HEK293 (cell line): ENCODE data around the gene KIRREL1.

ENCODE experiments used
- CTCF ChIA-PET: fragments of 350-600 bp; formaldehyde crosslinking; extraction: SDS; loops from one replicate; lab custom pipeline; 2021; ENCODE audit warnings: antibody characterized with exemption; lab: Yijun Ruan, JAX
- POLR2A ChIA-PET: fragments of 300-600 bp; formaldehyde crosslinking; extraction: SDS; loops from one replicate; lab custom pipeline; 2020; ENCODE audit warnings: antibody characterized with exemption, inconsistent platforms; lab: Yijun Ruan, JAX
- H3K27ac ChIP-seq: fragments of 200-500 bp; sonication (Bioruptor generic); 2 replicates; pipeline ENCODE4 v1.5.1; 2014; ENCODE audit warnings: low read depth, low read length, control low read depth, inconsistent platforms; ENCODE audit errors: extremely low read depth
- H3K36me3 ChIP-seq, 2 experiments: fragments of 200-500 bp in 1 of 2; sonication (Bioruptor generic) in 1 of 2; 1 replicate in 1 of 2; 2 replicates in 1 of 2; pipeline ENCODE4 v1.5.1; 2014 to 2017; ENCODE audit warnings: inconsistent platforms in 2 of 2, low read length in 2 of 2; ENCODE audit not compliant: control insufficient read depth in 2 of 2, insufficient read depth in 1 of 2
- H3K4me1 ChIP-seq: fragments of 200-500 bp; sonication (Bioruptor generic); 2 replicates; pipeline ENCODE4 v1.5.1; 2014; ENCODE audit warnings: mild to moderate bottlenecking, low read length, inconsistent platforms; ENCODE audit not compliant: control insufficient read depth, insufficient read depth
- H3K4me3 ChIP-seq: 2 replicates; pipeline ENCODE4 v1.5.1; 2011; ENCODE audit warnings: low read depth, mild to moderate bottlenecking, control low read depth, low read length, moderate library complexity
- H3K9me3 ChIP-seq: fragments of 200-500 bp; sonication (Bioruptor generic); 2 replicates; pipeline ENCODE4 v1.5.1; 2014; ENCODE audit warnings: low read depth, low read length, inconsistent platforms; ENCODE audit not compliant: control insufficient read depth, insufficient read depth
- KLF9 ChIP-seq: fragments of 450-650 bp; formaldehyde crosslinking; IDR thresholded peaks from 2 replicates; pipeline ENCODE4 v1.5.1; 2016; ENCODE audit warnings: missing biosample characterization, missing genetic modification characterization, low read depth
- MZF1 ChIP-seq: fragments of 450-650 bp; formaldehyde crosslinking; IDR thresholded peaks from 2 replicates; pipeline ENCODE4 v1.5.1; 2017; ENCODE audit warnings: missing biosample characterization, missing genetic modification characterization, borderline replicate concordance
- SETDB1 ChIP-seq: IDR thresholded peaks from one replicate; pipeline ENCODE4 v1.6.1; 2017; ENCODE audit warnings: mild to moderate bottlenecking, low read length, moderate library complexity, mixed read lengths; ENCODE audit not compliant: insufficient read length
- YY2 ChIP-seq: fragments of 450-650 bp; formaldehyde crosslinking; IDR thresholded peaks from 2 replicates; pipeline ENCODE4 v1.5.1; 2016; ENCODE audit warnings: missing biosample characterization, missing genetic modification characterization
- ZBTB7A ChIP-seq: fragments of 450-650 bp; formaldehyde crosslinking; IDR thresholded peaks from 2 replicates; pipeline ENCODE4 v1.5.1; 2016; ENCODE audit warnings: low read depth, missing biosample characterization, missing genetic modification characterization
- ZFHX2 ChIP-seq: fragments of 450-650 bp; formaldehyde crosslinking; conservative IDR thresholded peaks from 2 replicates; pipeline ENCODE4 v1.5.1; 2016; ENCODE audit warnings: missing biosample characterization, missing genetic modification characterization
- ZIC2 ChIP-seq: fragments of 450-650 bp; formaldehyde crosslinking; IDR thresholded peaks from 2 replicates; pipeline ENCODE4 v1.5.1; 2016; ENCODE audit warnings: missing biosample characterization, missing genetic modification characterization
- ZNF146 ChIP-seq: fragments of 450-650 bp; formaldehyde crosslinking; IDR thresholded peaks from 2 replicates; pipeline ENCODE4 v1.5.1; 2016; ENCODE audit warnings: missing biosample characterization, missing genetic modification characterization
- ZNF175 ChIP-seq: fragments of 450-650 bp; formaldehyde crosslinking; IDR thresholded peaks from 2 replicates; pipeline ENCODE4 v1.5.1; 2016; ENCODE audit warnings: missing biosample characterization, missing genetic modification characterization
- ZNF324 ChIP-seq: fragments of 450-650 bp; formaldehyde crosslinking; IDR thresholded peaks from 2 replicates; pipeline ENCODE4 v1.5.1; 2016; ENCODE audit warnings: missing biosample characterization, missing genetic modification characterization
- ZNF394 ChIP-seq: fragments of 450-650 bp; formaldehyde crosslinking; IDR thresholded peaks from 2 replicates; pipeline ENCODE4 v1.5.1; 2016; ENCODE audit warnings: missing biosample characterization, missing genetic modification characterization, mild to moderate bottlenecking, moderate library complexity, borderline replicate concordance
- ZNF416 ChIP-seq: fragments of 450-650 bp; formaldehyde crosslinking; IDR thresholded peaks from 2 replicates; pipeline ENCODE4 v1.5.1; 2016; ENCODE audit warnings: missing biosample characterization, missing genetic modification characterization
- ZNF571 ChIP-seq: fragments of 450-650 bp; formaldehyde crosslinking; IDR thresholded peaks from 2 replicates; pipeline ENCODE4 v1.5.0; 2017; ENCODE audit warnings: missing biosample characterization, missing genetic modification characterization
- ZNF600 ChIP-seq: fragments of 450-650 bp; formaldehyde crosslinking; IDR thresholded peaks from 2 replicates; pipeline ENCODE4 v1.5.1; 2016; ENCODE audit warnings: missing biosample characterization, missing genetic modification characterization
- ZNF677 ChIP-seq: fragments of 450-650 bp; IDR thresholded peaks from 2 replicates; pipeline ENCODE4 v1.5.0; 2018; ENCODE audit warnings: missing biosample characterization, mild to moderate bottlenecking, missing genetic modification characterization, moderate library complexity
- TF ChIP-seq, protein P1 (sequence below): fragments of 450-650 bp; formaldehyde crosslinking; IDR thresholded peaks from 2 replicates; pipeline ENCODE4; 2016; ENCODE audit warnings: missing biosample characterization, missing genetic modification characterization
- TF ChIP-seq, protein P2 (sequence below): fragments of 450-650 bp; IDR thresholded peaks from 2 replicates; pipeline ENCODE4 v1.5.1; 2018; ENCODE audit warnings: missing biosample characterization, missing genetic modification characterization
- TF ChIP-seq, protein P3 (sequence below): fragments of 450-650 bp; formaldehyde crosslinking; IDR thresholded peaks from 2 replicates; pipeline ENCODE4 v1.5.1; 2016; ENCODE audit warnings: missing biosample characterization, missing genetic modification characterization
- TF ChIP-seq, protein P4 (sequence below): fragments of 450-650 bp; formaldehyde crosslinking; IDR thresholded peaks from 2 replicates; pipeline ENCODE4 v1.5.1; 2016; ENCODE audit warnings: missing biosample characterization, missing genetic modification characterization, borderline replicate concordance
- TF ChIP-seq, protein P5 (sequence below): fragments of 450-650 bp; formaldehyde crosslinking; IDR thresholded peaks from 2 replicates; pipeline ENCODE4 v1.5.1; 2016; ENCODE audit warnings: missing biosample characterization, missing genetic modification characterization

The KIRREL1 gene

DNA sequence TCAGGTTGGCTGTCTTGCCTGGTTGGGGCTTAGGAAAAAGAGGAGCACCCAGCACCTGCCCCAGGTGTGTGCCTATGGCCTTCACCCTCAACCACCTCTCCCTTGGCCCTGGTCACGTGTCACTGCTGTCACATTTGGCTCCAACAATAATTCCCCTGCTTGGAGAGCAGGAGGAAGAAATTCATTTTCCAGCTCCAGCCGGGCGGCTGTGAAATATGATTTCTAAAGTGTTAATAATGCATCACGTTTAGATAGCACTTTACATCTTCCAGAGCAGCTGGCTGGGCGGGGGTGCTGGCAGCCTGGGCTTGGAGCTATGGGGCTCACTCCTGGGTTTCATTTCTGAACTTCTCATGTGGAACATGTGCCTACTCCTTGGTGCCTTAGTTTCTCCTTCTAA is 63.1 kb downstream of the KIRREL1 start:
- H3K9me3 ChIP-seq, result no peaks in the 10 kb centered on the region
- no peak overlapping the region for H3K4me3 ChIP-seq
- H3K36me3 ChIP-seq, result no peaks in the 10 kb centered on the region
- H3K27ac ChIP-seq, result no peak overlapping the region
- H3K4me1 ChIP-seq, result no peaks in the 10 kb centered on the region
- POLR2A ChIA-PET, result no interaction called here
- TF ChIP-seq ZNF600, result no peak
- TF ChIP-seq ZNF416 (tag by site-specific recombination), result no peak
- TF ChIP-seq, protein P1, sequence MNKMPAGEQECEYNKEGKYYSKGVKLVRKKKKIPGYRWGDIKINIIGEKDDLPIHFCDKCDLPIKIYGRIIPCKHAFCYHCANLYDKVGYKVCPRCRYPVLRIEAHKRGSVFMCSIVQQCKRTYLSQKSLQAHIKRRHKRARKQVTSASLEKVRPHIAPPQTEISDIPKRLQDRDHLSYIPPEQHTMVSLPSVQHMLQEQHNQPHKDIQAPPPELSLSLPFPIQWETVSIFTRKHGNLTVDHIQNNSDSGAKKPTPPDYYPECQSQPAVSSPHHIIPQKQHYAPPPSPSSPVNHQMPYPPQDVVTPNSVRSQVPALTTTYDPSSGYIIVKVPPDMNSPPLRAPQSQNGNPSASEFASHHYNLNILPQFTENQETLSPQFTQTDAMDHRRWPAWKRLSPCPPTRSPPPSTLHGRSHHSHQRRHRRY (tag by site-specific recombination), result no peak
- no peak for TF ChIP-seq ZNF394
- no peak for TF ChIP-seq ZNF677 (tag by site-specific recombination)
- TF ChIP-seq, protein P2, sequence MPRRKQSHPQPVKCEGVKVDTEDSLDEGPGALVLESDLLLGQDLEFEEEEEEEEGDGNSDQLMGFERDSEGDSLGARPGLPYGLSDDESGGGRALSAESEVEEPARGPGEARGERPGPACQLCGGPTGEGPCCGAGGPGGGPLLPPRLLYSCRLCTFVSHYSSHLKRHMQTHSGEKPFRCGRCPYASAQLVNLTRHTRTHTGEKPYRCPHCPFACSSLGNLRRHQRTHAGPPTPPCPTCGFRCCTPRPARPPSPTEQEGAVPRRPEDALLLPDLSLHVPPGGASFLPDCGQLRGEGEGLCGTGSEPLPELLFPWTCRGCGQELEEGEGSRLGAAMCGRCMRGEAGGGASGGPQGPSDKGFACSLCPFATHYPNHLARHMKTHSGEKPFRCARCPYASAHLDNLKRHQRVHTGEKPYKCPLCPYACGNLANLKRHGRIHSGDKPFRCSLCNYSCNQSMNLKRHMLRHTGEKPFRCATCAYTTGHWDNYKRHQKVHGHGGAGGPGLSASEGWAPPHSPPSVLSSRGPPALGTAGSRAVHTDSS (tag by site-specific recombination), result no peak
- no peak for TF ChIP-seq ZBTB7A (tag by site-specific recombination)
- TF ChIP-seq ZNF571 (tag by site-specific recombination), result no peak
- TF ChIP-seq ZIC2 (tag by site-specific recombination), result no peak
- TF ChIP-seq, protein P3, sequence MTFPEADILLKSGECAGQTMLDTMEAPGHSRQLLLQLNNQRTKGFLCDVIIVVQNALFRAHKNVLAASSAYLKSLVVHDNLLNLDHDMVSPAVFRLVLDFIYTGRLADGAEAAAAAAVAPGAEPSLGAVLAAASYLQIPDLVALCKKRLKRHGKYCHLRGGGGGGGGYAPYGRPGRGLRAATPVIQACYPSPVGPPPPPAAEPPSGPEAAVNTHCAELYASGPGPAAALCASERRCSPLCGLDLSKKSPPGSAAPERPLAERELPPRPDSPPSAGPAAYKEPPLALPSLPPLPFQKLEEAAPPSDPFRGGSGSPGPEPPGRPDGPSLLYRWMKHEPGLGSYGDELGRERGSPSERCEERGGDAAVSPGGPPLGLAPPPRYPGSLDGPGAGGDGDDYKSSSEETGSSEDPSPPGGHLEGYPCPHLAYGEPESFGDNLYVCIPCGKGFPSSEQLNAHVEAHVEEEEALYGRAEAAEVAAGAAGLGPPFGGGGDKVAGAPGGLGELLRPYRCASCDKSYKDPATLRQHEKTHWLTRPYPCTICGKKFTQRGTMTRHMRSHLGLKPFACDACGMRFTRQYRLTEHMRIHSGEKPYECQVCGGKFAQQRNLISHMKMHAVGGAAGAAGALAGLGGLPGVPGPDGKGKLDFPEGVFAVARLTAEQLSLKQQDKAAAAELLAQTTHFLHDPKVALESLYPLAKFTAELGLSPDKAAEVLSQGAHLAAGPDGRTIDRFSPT, result no peak
- no peak for TF ChIP-seq YY2 (tag by site-specific recombination)
- TF ChIP-seq, protein P4, sequence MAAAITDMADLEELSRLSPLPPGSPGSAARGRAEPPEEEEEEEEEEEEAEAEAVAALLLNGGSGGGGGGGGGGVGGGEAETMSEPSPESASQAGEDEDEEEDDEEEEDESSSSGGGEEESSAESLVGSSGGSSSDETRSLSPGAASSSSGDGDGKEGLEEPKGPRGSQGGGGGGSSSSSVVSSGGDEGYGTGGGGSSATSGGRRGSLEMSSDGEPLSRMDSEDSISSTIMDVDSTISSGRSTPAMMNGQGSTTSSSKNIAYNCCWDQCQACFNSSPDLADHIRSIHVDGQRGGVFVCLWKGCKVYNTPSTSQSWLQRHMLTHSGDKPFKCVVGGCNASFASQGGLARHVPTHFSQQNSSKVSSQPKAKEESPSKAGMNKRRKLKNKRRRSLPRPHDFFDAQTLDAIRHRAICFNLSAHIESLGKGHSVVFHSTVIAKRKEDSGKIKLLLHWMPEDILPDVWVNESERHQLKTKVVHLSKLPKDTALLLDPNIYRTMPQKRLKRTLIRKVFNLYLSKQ, result no peak
- no peak for TF ChIP-seq ZNF175 (tag by site-specific recombination)
- TF ChIP-seq, protein P5, sequence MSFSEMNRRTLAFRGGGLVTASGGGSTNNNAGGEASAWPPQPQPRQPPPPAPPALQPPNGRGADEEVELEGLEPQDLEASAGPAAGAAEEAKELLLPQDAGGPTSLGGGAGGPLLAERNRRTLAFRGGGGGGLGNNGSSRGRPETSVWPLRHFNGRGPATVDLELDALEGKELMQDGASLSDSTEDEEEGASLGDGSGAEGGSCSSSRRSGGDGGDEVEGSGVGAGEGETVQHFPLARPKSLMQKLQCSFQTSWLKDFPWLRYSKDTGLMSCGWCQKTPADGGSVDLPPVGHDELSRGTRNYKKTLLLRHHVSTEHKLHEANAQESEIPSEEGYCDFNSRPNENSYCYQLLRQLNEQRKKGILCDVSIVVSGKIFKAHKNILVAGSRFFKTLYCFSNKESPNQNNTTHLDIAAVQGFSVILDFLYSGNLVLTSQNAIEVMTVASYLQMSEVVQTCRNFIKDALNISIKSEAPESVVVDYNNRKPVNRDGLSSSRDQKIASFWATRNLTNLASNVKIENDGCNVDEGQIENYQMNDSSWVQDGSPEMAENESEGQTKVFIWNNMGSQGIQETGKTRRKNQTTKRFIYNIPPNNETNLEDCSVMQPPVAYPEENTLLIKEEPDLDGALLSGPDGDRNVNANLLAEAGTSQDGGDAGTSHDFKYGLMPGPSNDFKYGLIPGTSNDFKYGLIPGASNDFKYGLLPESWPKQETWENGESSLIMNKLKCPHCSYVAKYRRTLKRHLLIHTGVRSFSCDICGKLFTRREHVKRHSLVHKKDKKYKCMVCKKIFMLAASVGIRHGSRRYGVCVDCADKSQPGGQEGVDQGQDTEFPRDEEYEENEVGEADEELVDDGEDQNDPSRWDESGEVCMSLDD (tag by site-specific recombination), result no peak
- TF ChIP-seq SETDB1, result no peak
- no peak for TF ChIP-seq ZNF146 (tag by site-specific recombination)
- no peak for TF ChIP-seq ZNF324 (tag by site-specific recombination)
- no peak for TF ChIP-seq ZFHX2 (tag by site-specific recombination)
- TF ChIP-seq KLF9 (tag by site-specific recombination), result no peak
- no peak for TF ChIP-seq MZF1
- TF ChIP-seq, all 188 proteins: peak for 0
- CTCF ChIA-PET, result interaction anchor here (1.0 kb wide), 1 partner anchor 11 kb away, joined by 3 read pairs; no protein-coding TSS in a partner anchor
